NCI-H748 (cell line): ENCODE results near the gene LRCH3.
"Not testable (repeated sequence)": the region's sequence is repeated elsewhere in the genome, so short reads cannot be mapped to it uniquely, and the experiment has no call there.

Experiments
- DNase-seq: peaks from one replicate; lab custom pipeline; 2025; ENCODE audit not compliant: unreplicated experiment; lab: John Stamatoyannopoulos, UW

The LRCH3 gene

GRCh38 chr3:197921429-197922275, 130.6 kb downstream of the LRCH3 start:
- DNase-seq: not testable (repeated sequence)

- no peak for DNase-seq
Observed at GRCh38 chr3:197926418-197926817, 135.4 kb downstream of the LRCH3 start.

DNA sequence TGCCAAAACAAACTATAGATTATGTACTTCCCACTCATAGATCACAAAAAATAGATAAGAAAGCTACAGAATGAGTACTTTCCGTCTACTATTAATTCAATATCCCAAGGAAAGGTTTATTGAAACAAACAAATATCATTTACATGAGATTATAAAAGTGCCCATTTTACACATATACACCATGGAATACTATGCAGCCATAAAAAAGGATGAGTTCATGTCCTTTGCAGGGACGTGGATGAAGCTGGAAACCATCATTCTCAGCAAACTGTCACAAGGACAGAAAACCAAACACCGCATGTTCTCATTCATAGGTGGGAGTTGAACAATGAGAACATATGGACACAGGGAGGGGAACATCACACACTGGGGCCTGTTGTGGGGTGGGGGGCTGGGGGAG, 136.5 kb downstream of the LRCH3 start:
- DNase-seq: not testable (repeated sequence)

GRCh38 chr3:197936819-197937384, 145.8 kb downstream of the LRCH3 start:
- no peak for DNase-seq
